HEK293T (cell line): Measurements from ENCODE around the gene PATL1.

Experiments
- CTCF ChIA-PET: fragments of 350-600 bp; formaldehyde crosslinking; extraction: SDS; loops from one replicate; lab custom pipeline; 2021; ENCODE audit warnings: antibody characterized with exemption, inconsistent platforms; lab: Yijun Ruan, JAX
- POLR2A ChIA-PET: fragments of 350-600 bp; formaldehyde crosslinking; extraction: SDS; loops from one replicate; lab custom pipeline; 2020; ENCODE audit warnings: antibody characterized with exemption, inconsistent platforms; lab: Yijun Ruan, JAX
- DNase-seq: peaks from one replicate; pipeline ENCODE4 v3.0.0; 2012; ENCODE audit warnings: mixed read lengths; ENCODE audit errors: extremely low spot score
- ARNT ChIP-seq: fragments of 450-650 bp; IDR thresholded peaks from 2 replicates; pipeline ENCODE4 v1.6.1; 2017; ENCODE audit warnings: mild to moderate bottlenecking
- BHLHE40 ChIP-seq: fragments of 450-650 bp; IDR thresholded peaks from 2 replicates; pipeline ENCODE4 v1.6.1; 2016; ENCODE audit warnings: mild to moderate bottlenecking, moderate library complexity, borderline replicate concordance
- CTBP1 ChIP-seq: fragments of 450-650 bp; IDR thresholded peaks from 2 replicates; pipeline ENCODE4 v1.6.1; 2016; ENCODE audit warnings: borderline replicate concordance
- ELF4 ChIP-seq: fragments of 450-650 bp; IDR thresholded peaks from 2 replicates; pipeline ENCODE4 v1.6.1; 2017; ENCODE audit warnings: antibody characterized with exemption
- FOXA1 ChIP-seq: fragments of 450-650 bp; IDR thresholded peaks from 2 replicates; pipeline ENCODE4 v1.6.1; 2016; ENCODE audit warnings: mild to moderate bottlenecking
- FOXK2 ChIP-seq: fragments of 450-650 bp; IDR thresholded peaks from 2 replicates; pipeline ENCODE4 v1.6.1; 2016; ENCODE audit warnings: mild to moderate bottlenecking
- FOXM1 ChIP-seq: fragments of 450-650 bp; IDR thresholded peaks from 2 replicates; pipeline ENCODE4 v1.6.1; 2017; ENCODE audit warnings: mild to moderate bottlenecking, borderline replicate concordance
- HDGF ChIP-seq: fragments of 450-650 bp; IDR thresholded peaks from 2 replicates; pipeline ENCODE4 v1.6.1; 2017; ENCODE audit warnings: antibody characterized with exemption, borderline replicate concordance
- L3MBTL2 ChIP-seq: fragments of 450-650 bp; conservative IDR thresholded peaks from 2 replicates; pipeline ENCODE4 v1.6.1; 2016; ENCODE audit warnings: mild to moderate bottlenecking
- LEF1 ChIP-seq: fragments of 450-650 bp; IDR thresholded peaks from 2 replicates; pipeline ENCODE4 v1.6.1; 2017; ENCODE audit warnings: mild to moderate bottlenecking, borderline replicate concordance
- NFRKB ChIP-seq: fragments of 450-650 bp; IDR thresholded peaks from 2 replicates; pipeline ENCODE4 v1.6.1; 2016; ENCODE audit warnings: mild to moderate bottlenecking, moderate library complexity
- SP1 ChIP-seq: fragments of 450-650 bp; IDR thresholded peaks from 2 replicates; pipeline ENCODE4 v1.6.1; 2017
- SUZ12 ChIP-seq: fragments of 450-650 bp; IDR thresholded peaks from 2 replicates; pipeline ENCODE4 v1.6.1; 2016; ENCODE audit warnings: mild to moderate bottlenecking
- TARDBP ChIP-seq: fragments of 450-650 bp; IDR thresholded peaks from 2 replicates; pipeline ENCODE4 v1.6.1; 2016
- ZNF384 ChIP-seq: fragments of 450-650 bp; IDR thresholded peaks from 2 replicates; pipeline ENCODE4 v1.6.1; 2016
- TF ChIP-seq, protein P1 (sequence below): fragments of 450-650 bp; IDR thresholded peaks from 2 replicates; pipeline ENCODE4 v1.6.1; 2016

Gene PATL1

DNA sequence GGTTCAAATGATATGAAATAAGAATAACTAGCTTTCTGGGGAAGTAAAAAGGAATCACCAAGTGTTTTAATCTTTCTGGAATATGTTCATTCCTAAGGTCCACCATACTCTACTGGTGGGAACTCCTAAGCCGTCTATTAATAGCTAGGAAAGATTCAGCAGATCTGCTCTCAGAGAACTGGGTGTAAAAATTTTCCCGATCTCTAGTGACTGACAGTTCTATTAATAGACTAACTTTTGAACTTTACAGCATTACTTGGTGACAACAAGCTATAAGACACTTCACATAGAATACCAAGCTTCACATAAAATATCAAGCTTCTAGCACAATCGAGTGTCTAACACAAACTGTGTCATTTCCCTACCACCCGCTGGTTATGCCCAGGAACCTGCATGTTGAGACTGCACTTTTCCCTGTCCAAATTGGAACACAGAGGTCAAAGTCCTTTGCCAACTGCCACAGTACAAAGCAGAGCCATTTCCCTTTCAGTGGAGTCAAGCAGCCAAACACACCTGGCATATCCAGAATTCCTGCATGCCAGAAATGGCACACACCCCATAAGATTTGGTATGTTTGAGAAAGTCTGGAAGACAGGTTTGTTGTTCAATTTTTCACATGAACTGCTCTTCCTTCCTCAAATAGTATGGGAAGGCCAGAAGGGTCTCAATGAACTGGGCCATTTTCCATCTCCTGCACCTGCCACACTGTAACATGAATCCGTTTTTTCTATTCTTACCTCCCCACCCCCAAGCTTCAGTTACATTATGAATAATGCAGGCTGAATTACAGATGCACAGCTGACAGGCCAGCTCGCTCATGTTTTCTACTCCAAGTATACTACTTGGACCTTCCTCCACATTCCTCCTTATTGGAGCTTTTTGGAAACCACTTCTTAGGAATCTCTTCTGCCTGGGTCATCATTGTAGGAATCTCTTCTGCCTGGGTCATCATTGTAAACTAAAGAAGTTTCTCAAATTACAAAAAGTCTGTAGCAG lies 57.0 kb downstream of the PATL1 start:
- no peak for DNase-seq
- ChIA-PET POLR2A (interaction anchor here (1.2 kb wide), 1 partner anchor 57 kb away, joined by 4 read pairs; the partner anchor contains the start of gene PATL1), CTCF (no interaction called here)
- TF ChIP-seq BHLHE40 (no peak), ARNT (no peak), FOXK2 (no peak), FOXM1 (no peak), FOXA1 (no peak), L3MBTL2 (no peak), HDGF (no peak), CTBP1 (no peak), TARDBP (no peak), NFRKB (no peak), ELF4 (no peak)
- TF ChIP-seq, protein P1, sequence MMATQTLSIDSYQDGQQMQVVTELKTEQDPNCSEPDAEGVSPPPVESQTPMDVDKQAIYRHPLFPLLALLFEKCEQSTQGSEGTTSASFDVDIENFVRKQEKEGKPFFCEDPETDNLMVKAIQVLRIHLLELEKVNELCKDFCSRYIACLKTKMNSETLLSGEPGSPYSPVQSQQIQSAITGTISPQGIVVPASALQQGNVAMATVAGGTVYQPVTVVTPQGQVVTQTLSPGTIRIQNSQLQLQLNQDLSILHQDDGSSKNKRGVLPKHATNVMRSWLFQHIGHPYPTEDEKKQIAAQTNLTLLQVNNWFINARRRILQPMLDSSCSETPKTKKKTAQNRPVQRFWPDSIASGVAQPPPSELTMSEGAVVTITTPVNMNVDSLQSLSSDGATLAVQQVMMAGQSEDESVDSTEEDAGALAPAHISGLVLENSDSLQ, result no peak

- ChIA-PET POLR2A (no interaction called here), CTCF (no interaction called here)
- DNase-seq, result no peak
- TF ChIP-seq CTBP1 (no peak), ZNF384 (no peak), TARDBP (no peak)
- TF ChIP-seq, protein P1, result no peak
Observed at GRCh38 chr11:59610289-59610688, 58.5 kb downstream of the PATL1 start.

GRCh38 chr11:59607703-59608454 lies 61.0 kb downstream of the PATL1 start:
- TF ChIP-seq TARDBP (no peak), FOXM1 (no peak), BHLHE40 (no peak), HDGF (no peak), L3MBTL2 (no peak), ELF4 (no peak), ARNT (no peak), CTBP1 (no peak), NFRKB (no peak), SUZ12 (no peak)
- CTCF ChIA-PET, result no interaction called here
- POLR2A ChIA-PET, result no interaction called here
- DNase-seq, result no peak

GRCh38 chr11:59602432-59602831 lies 66.4 kb downstream of the PATL1 start:
- TF ChIP-seq FOXK2, result no peak
- no peak for TF ChIP-seq CTBP1
- TF ChIP-seq ZNF384, result no peak
- TF ChIP-seq ELF4, result no peak
- no peak for TF ChIP-seq FOXM1
- TF ChIP-seq BHLHE40, result no peak
- no peak for TF ChIP-seq SUZ12
- ChIA-PET CTCF (no interaction called here), POLR2A (no interaction called here)
- DNase-seq, result no peak

DNA sequence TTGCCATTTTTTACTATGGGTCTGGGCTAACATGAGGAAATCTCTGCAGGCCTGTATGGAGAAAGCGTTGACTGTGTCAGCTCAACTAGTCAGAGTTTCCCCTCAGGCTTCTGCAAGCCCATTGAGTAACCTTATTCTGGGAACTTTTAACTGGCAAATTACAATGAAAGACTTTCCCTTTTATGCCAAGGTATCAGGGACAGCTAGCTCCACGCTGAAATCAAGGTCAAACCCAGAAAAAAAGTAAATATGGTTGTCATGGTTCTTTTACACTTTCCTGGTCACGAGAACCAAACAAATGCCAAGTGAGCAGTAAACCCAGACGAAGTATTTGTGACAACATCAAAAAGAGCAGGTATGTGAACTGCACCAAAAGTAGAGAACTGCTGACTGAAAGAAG lies 67.0 kb downstream of the PATL1 start:
- CTCF ChIA-PET, result no interaction called here
- POLR2A ChIA-PET, result no interaction called here
- TF ChIP-seq FOXM1 (no peak), SUZ12 (no peak), CTBP1 (no peak), ELF4 (no peak), ZNF384 (no peak), ARNT (no peak), TARDBP (no peak), BHLHE40 (no peak), FOXK2 (no peak), FOXA1 (no peak), L3MBTL2 (no peak), NFRKB (no peak)
- DNase-seq, result no peak

GRCh38 chr11:59600636-59601035 lies 68.2 kb downstream of the PATL1 start:
- ChIA-PET CTCF (no interaction called here), POLR2A (no interaction called here)
- DNase-seq, result no peak
- TF ChIP-seq LEF1 (no peak), FOXM1 (no peak), L3MBTL2 (no peak), SUZ12 (no peak), ZNF384 (no peak), CTBP1 (no peak), ARNT (no peak), BHLHE40 (no peak), TARDBP (no peak), FOXK2 (no peak), SP1 (no peak), NFRKB (no peak)
